Mesenchymal stem cell (in vitro differentiated cells and primary cell): ENCODE results near the gene FAIM2.

Source experiments
- DNase-seq: peaks from one replicate; pipeline ENCODE4 v3.0.0-alpha.2; 2013
- H2AFZ ChIP-seq: one replicate; pipeline ENCODE4 v1.6.1; 2013; ENCODE audit warnings: low read depth, mild to moderate bottlenecking, control low read depth, inconsistent platforms, low read length, moderate library complexity
- H2AK5ac ChIP-seq: 2 replicates; pipeline ENCODE4 v1.6.1; 2013; ENCODE audit warnings: low read length, moderate library complexity, mild to moderate bottlenecking, inconsistent platforms; ENCODE audit not compliant: severe bottlenecking
- H2BK120ac ChIP-seq: one replicate; pipeline ENCODE4 v1.6.1; 2013; ENCODE audit warnings: low read depth, mild to moderate bottlenecking, inconsistent platforms, low read length, moderate library complexity
- H2BK12ac ChIP-seq, 2 experiments: one replicate each; pipeline ENCODE4 v1.6.1; 2013; ENCODE audit warnings: inconsistent platforms in 2 of 2, low read length in 2 of 2, mild to moderate bottlenecking in 2 of 2, moderate library complexity in 2 of 2, control low read depth in 1 of 2
- H2BK15ac ChIP-seq: one replicate; pipeline ENCODE4 v1.6.1; 2013; ENCODE audit warnings: mild to moderate bottlenecking, low read depth, inconsistent platforms; ENCODE audit not compliant: poor library complexity, severe bottlenecking
- H2BK5ac ChIP-seq: 2 replicates; pipeline ENCODE4 v1.6.1; 2013; ENCODE audit warnings: low read depth, mild to moderate bottlenecking, low read length, control low read depth, inconsistent platforms; ENCODE audit not compliant: poor library complexity, severe bottlenecking
- H3K14ac ChIP-seq, 2 experiments: one replicate each; pipeline ENCODE4 v1.6.1; 2013; ENCODE audit warnings: inconsistent platforms in 2 of 2, low read length in 2 of 2, control low read depth in 1 of 2, mild to moderate bottlenecking in 1 of 2, moderate library complexity in 1 of 2
- H3K18ac ChIP-seq, 2 experiments: one replicate each; pipeline ENCODE4 v1.6.1; 2013; ENCODE audit warnings: inconsistent platforms in 2 of 2, low read length in 2 of 2, control low read depth in 1 of 2, low read depth in 1 of 2, mild to moderate bottlenecking in 1 of 2
- H3K23ac ChIP-seq, 2 experiments: one replicate each; pipeline ENCODE4 v1.6.1; 2013; ENCODE audit warnings: inconsistent platforms in 2 of 2, low read length in 2 of 2, mild to moderate bottlenecking in 2 of 2, moderate library complexity in 2 of 2, control low read depth in 1 of 2
- H3K27ac ChIP-seq: 2 replicates; pipeline ENCODE4 v1.5.1; 2013; ENCODE audit warnings: mild to moderate bottlenecking, moderate library complexity, low read length, control low read depth, inconsistent platforms; ENCODE audit not compliant: poor library complexity, severe bottlenecking
- H3K27me3 ChIP-seq, 2 experiments: 2 replicates each; pipeline versions ENCODE4 v1.6.1 to v1.7.0; 2013; ENCODE audit warnings: low read length in 2 of 2, mild to moderate bottlenecking in 2 of 2, moderate library complexity in 2 of 2, control low read depth in 1 of 2, inconsistent platforms in 1 of 2; ENCODE audit not compliant: control insufficient read depth in 1 of 2, insufficient read depth in 1 of 2
- H3K36me3 ChIP-seq, 2 experiments: 2 replicates each; pipeline versions ENCODE4 v1.6.1 to v1.7.0; 2013; ENCODE audit warnings: low read length in 2 of 2, control low read depth in 1 of 2, inconsistent platforms in 1 of 2, low read depth in 1 of 2, mild to moderate bottlenecking in 1 of 2; ENCODE audit not compliant: insufficient read depth in 2 of 2, control insufficient read depth in 1 of 2
- H3K4ac ChIP-seq, 2 experiments: one replicate each; pipeline ENCODE4 v1.6.1; 2013; ENCODE audit warnings: inconsistent platforms in 2 of 2, low read length in 2 of 2, mild to moderate bottlenecking in 2 of 2, moderate library complexity in 2 of 2, control low read depth in 1 of 2, low read depth in 1 of 2
- H3K4me1 ChIP-seq: 2 replicates; pipeline ENCODE4 v1.6.1; 2013; ENCODE audit warnings: low read depth, low read length, control low read depth; ENCODE audit not compliant: control insufficient read depth, insufficient read depth
- H3K4me2 ChIP-seq: 2 replicates; pipeline ENCODE4 v1.6.1; 2013; ENCODE audit warnings: low read length, mild to moderate bottlenecking, inconsistent platforms; ENCODE audit not compliant: poor library complexity, severe bottlenecking
- H3K4me3 ChIP-seq, 2 experiments: 2 replicates each; pipeline versions ENCODE4 v1.5.1 to v1.7.0; 2013; ENCODE audit warnings: low read length in 2 of 2, mild to moderate bottlenecking in 2 of 2, control low read depth in 1 of 2, low read depth in 1 of 2; ENCODE audit not compliant: insufficient read depth in 1 of 2
- H3K79me1 ChIP-seq: replicated peaks from 2 replicates; pipeline ENCODE4 v1.6.1; 2013; ENCODE audit warnings: mild to moderate bottlenecking, control low read depth, low read length, inconsistent platforms; ENCODE audit not compliant: poor library complexity, severe bottlenecking
- H3K9ac ChIP-seq: 2 replicates; pipeline ENCODE4 v1.7.0; 2013; ENCODE audit warnings: mild to moderate bottlenecking, low read length, moderate library complexity
- H3K9me3 ChIP-seq: 2 replicates; pipeline ENCODE4 v1.7.0; 2013; ENCODE audit warnings: mild to moderate bottlenecking, low read length; ENCODE audit not compliant: control insufficient read depth
- H4K8ac ChIP-seq: one replicate; pipeline ENCODE4 v1.6.1; 2013; ENCODE audit warnings: inconsistent platforms, mild to moderate bottlenecking, low read length, moderate library complexity
- H4K91ac ChIP-seq: one replicate; pipeline ENCODE4 v1.6.1; 2013; ENCODE audit warnings: mild to moderate bottlenecking, low read length, inconsistent platforms
- WGBS: methylation state at CpG from one replicate; pipeline ENCODE4 v1.1.7; 2013; ENCODE audit warnings: mixed read lengths; 5-methylcytosine and 5-hydroxymethylcytosine counted together

Gene FAIM2

GRCh38 chr12:49942921-49943624, 39.4 kb upstream of the FAIM2 start:
- Histone ChIP-seq H3K36me3 (no peaks in the 10 kb centered on the region), H2AFZ (no peak overlapping the region), H3K79me1 (no peaks in the 10 kb centered on the region), H3K23ac (no peak overlapping the region), H4K91ac (peak overlapping the region; percentile 47), H3K14ac (no peak overlapping the region), H2AK5ac (no peak overlapping the region), H3K4me1 (peaks cover 2% of the 10 kb centered on the region), H2BK5ac (no peak overlapping the region), H3K4me2 (no peak overlapping the region), H2BK120ac (no peak overlapping the region), H3K27me3 (no peaks in the 10 kb centered on the region), H3K9me3 (no peaks in the 10 kb centered on the region), H3K18ac (no peak overlapping the region), H2BK15ac (no peak overlapping the region), H2BK12ac (no peak overlapping the region), H3K4ac (no peak overlapping the region), H3K9ac (no peak overlapping the region), H3K4me3 (no peak overlapping the region), H3K27ac (no peak overlapping the region), H4K8ac (no peak overlapping the region)
- no peak for DNase-seq
- 79% methylated on average over 14 of the region's 14 CpGs for WGBS

DNA sequence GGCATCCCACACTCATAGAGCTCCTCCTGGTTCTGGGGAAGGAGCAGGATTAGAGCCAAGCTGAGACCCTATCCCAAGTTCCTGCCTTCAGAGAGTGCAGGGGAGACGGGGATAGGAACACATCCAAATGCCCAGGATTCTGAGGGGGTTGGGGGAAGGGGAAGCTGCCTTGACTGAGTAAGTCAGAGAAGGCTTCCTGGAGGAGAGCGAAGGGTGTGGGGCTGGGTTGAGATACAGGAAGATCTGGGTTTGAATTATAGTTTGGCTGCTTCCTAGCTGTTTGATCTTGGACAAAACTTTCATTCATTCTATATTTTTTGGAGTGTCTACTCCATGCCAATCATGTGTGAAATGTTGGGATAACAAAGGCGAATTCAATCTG, 38.8 kb upstream of the FAIM2 start:
- H4K8ac ChIP-seq: no peak overlapping the region
- no peak overlapping the region for H3K27ac ChIP-seq
- no peak overlapping the region for H3K4me3 ChIP-seq
- DNase-seq: no peak
- peaks cover 2% of the 10 kb centered on the region for H3K4me1 ChIP-seq
- no peak overlapping the region for H2AK5ac ChIP-seq
- H4K91ac ChIP-seq: no peak overlapping the region
- 93% methylated on average over 3 of the region's 3 CpGs for WGBS
- no peak overlapping the region for H3K18ac ChIP-seq
- H2BK12ac ChIP-seq: no peak overlapping the region
- no peaks in the 10 kb centered on the region for H3K36me3 ChIP-seq
- no peak overlapping the region for H2AFZ ChIP-seq
- no peak overlapping the region for H2BK15ac ChIP-seq
- no peak overlapping the region for H3K4ac ChIP-seq
- no peak overlapping the region for H3K14ac ChIP-seq
- H2BK5ac ChIP-seq: no peak overlapping the region
- H3K4me2 ChIP-seq: no peak overlapping the region
- H3K27me3 ChIP-seq: no peaks in the 10 kb centered on the region
- no peak overlapping the region for H3K23ac ChIP-seq
- no peak overlapping the region for H3K9ac ChIP-seq
- no peaks in the 10 kb centered on the region for H3K79me1 ChIP-seq
- no peak overlapping the region for H2BK120ac ChIP-seq
- no peaks in the 10 kb centered on the region for H3K9me3 ChIP-seq

- Histone ChIP-seq H2BK12ac (no peak overlapping the region), H2AK5ac (no peak overlapping the region), H2BK120ac (no peak overlapping the region), H4K8ac (no peak overlapping the region), H3K27me3 (no peaks in the 10 kb centered on the region), H2BK5ac (no peak overlapping the region), H3K9me3 (no peaks in the 10 kb centered on the region), H3K18ac (no peak overlapping the region), H3K27ac (no peak overlapping the region), H2BK15ac (no peak overlapping the region), H3K14ac (no peak overlapping the region), H2AFZ (no peak overlapping the region), H3K23ac (no peak overlapping the region), H3K9ac (no peak overlapping the region), H3K4me3 (no peak overlapping the region), H3K4me1 (peaks cover 2% of the 10 kb centered on the region), H3K36me3 (no peaks in the 10 kb centered on the region), H4K91ac (no peak overlapping the region), H3K4ac (no peak overlapping the region), H3K79me1 (no peaks in the 10 kb centered on the region), H3K4me2 (no peak overlapping the region)
- 89% methylated on average over 13 of the region's 13 CpGs for WGBS
- no peak for DNase-seq
Observed at GRCh38 chr12:49941556-49942511, 38.1 kb upstream of the FAIM2 start.

- WGBS: 100% methylated on average over 1 of the region's 1 CpG
- H3K4me2 ChIP-seq: no peak overlapping the region
- no peak overlapping the region for H3K9ac ChIP-seq
- H3K27ac ChIP-seq: no peak overlapping the region
- DNase-seq: no peak
- no peak overlapping the region for H3K4me3 ChIP-seq
- no peaks in the 10 kb centered on the region for H3K4me1 ChIP-seq
- no peaks in the 10 kb centered on the region for H3K36me3 ChIP-seq
- H3K9me3 ChIP-seq: no peaks in the 10 kb centered on the region
- no peak overlapping the region for H2BK120ac ChIP-seq
- H4K91ac ChIP-seq: no peak overlapping the region
- H3K23ac ChIP-seq: no peak overlapping the region
- H3K14ac ChIP-seq: no peak overlapping the region
- no peak overlapping the region for H3K18ac ChIP-seq
- H2AK5ac ChIP-seq: no peak overlapping the region
- H2AFZ ChIP-seq: no peak overlapping the region
- H3K27me3 ChIP-seq: no peaks in the 10 kb centered on the region
- no peak overlapping the region for H3K4ac ChIP-seq
- H2BK5ac ChIP-seq: no peak overlapping the region
- H2BK12ac ChIP-seq: no peak overlapping the region
- H3K79me1 ChIP-seq: no peaks in the 10 kb centered on the region
- H4K8ac ChIP-seq: peak overlapping the region; percentile 31
- H2BK15ac ChIP-seq: no peak overlapping the region
Observed at GRCh38 chr12:49939707-49940106, 36.0 kb upstream of the FAIM2 start.
